ENCODE measurements around the gene IFNL2. TPM values are rescaled to one million over a fixed set of nuclear protein-coding genes. Genes with fewer than 3 reads are reported as not detected.
A peak's percentile ranks its signal among the peaks of the same experiment; 100 is the strongest.

The IFNL2 gene
- total RNA-seq, 1 experiment from 2014 or later: not detected

GRCh38 chr19:39304701-39305571 lies 36.7 kb downstream of the IFNL2 start:
- no peak for DNase-seq
- H3K4me1 Mint-ChIP-seq (ENCODE audit: low read depth, unreplicated experiment): peaks cover 24% of the 10 kb centered on the region
- CTCF ChIA-PET: interaction anchor here (0.5 to 0.7 kb wide), 2 partner anchors 17 to 30 kb away, joined by 3 to 4 read pairs; no protein-coding TSS in a partner anchor
- H3K27me3 Mint-ChIP-seq (ENCODE audit: unreplicated experiment): peaks cover 54% of the 10 kb centered on the region
- no peak overlapping the region for H3K27ac Mint-ChIP-seq (ENCODE audit: unreplicated experiment)
- H3K4me3 Mint-ChIP-seq (ENCODE audit: low read depth, unreplicated experiment): no peak overlapping the region
- no peaks in the 10 kb centered on the region for H3K36me3 Mint-ChIP-seq (ENCODE audit: insufficient read depth, unreplicated experiment)
- BruUV-seq (replicated peaks): no TSS peak
- TF ChIP-seq CTCF (IDR thresholded peaks at IDR 0.05; ENCODE audit: unreplicated experiment): no peak
- intact Hi-C loops (cut with micrococcal nuclease; ENCODE audit: unreplicated experiment): no loop called here
- peaks cover 2% of the 10 kb centered on the region for H3K9me3 Mint-ChIP-seq (ENCODE audit: low read depth, unreplicated experiment)

GRCh38 chr19:39306075-39306474 lies 37.9 kb downstream of the IFNL2 start:
- BruUV-seq (replicated peaks): no TSS peak
- TF ChIP-seq CTCF (IDR thresholded peaks at IDR 0.05; ENCODE audit: unreplicated experiment): no peak
- intact Hi-C loops (cut with micrococcal nuclease; ENCODE audit: unreplicated experiment): no loop called here
- H3K36me3 Mint-ChIP-seq (ENCODE audit: insufficient read depth, unreplicated experiment): no peaks in the 10 kb centered on the region
- peaks cover 2% of the 10 kb centered on the region for H3K9me3 Mint-ChIP-seq (ENCODE audit: low read depth, unreplicated experiment)
- CTCF ChIA-PET: interaction anchor here (0.7 kb wide), 2 partner anchors 9 to 754 kb away, joined by 3 read pairs; no protein-coding TSS in a partner anchor
- H3K4me3 Mint-ChIP-seq (ENCODE audit: low read depth, unreplicated experiment): no peak overlapping the region
- peaks cover 44% of the 10 kb centered on the region for H3K27me3 Mint-ChIP-seq (ENCODE audit: unreplicated experiment)
- peaks cover 24% of the 10 kb centered on the region for H3K4me1 Mint-ChIP-seq (ENCODE audit: low read depth, unreplicated experiment)
- H3K27ac Mint-ChIP-seq (ENCODE audit: unreplicated experiment): no peak overlapping the region
- DNase-seq: no peak

- peaks cover 2% of the 10 kb centered on the region for H3K9me3 Mint-ChIP-seq (ENCODE audit: low read depth, unreplicated experiment)
- no peak overlapping the region for H3K27ac Mint-ChIP-seq (ENCODE audit: unreplicated experiment)
- H3K4me3 Mint-ChIP-seq (ENCODE audit: low read depth, unreplicated experiment): peak overlapping the region; percentile 26
- no TSS peak for BruUV-seq (replicated peaks)
- peak; percentile 53 for DNase-seq
- no peak for TF ChIP-seq CTCF (IDR thresholded peaks at IDR 0.05; ENCODE audit: unreplicated experiment)
- peaks cover 24% of the 10 kb centered on the region for H3K4me1 Mint-ChIP-seq (ENCODE audit: low read depth, unreplicated experiment)
- intact Hi-C loops (cut with micrococcal nuclease; ENCODE audit: unreplicated experiment): no loop called here
- CTCF ChIA-PET: no interaction called here
- H3K27me3 Mint-ChIP-seq (ENCODE audit: unreplicated experiment): peaks cover 41% of the 10 kb centered on the region
- no peaks in the 10 kb centered on the region for H3K36me3 Mint-ChIP-seq (ENCODE audit: insufficient read depth, unreplicated experiment)
Observed at GRCh38 chr19:39307046-39307821, 39.0 kb downstream of the IFNL2 start.

- Mint-ChIP-seq H3K27ac (ENCODE audit: unreplicated experiment) (no peak overlapping the region), H3K27me3 (ENCODE audit: unreplicated experiment) (peaks cover 41% of the 10 kb centered on the region), H3K9me3 (ENCODE audit: low read depth, unreplicated experiment) (peaks cover 2% of the 10 kb centered on the region), H3K36me3 (ENCODE audit: insufficient read depth, unreplicated experiment) (no peaks in the 10 kb centered on the region), H3K4me1 (ENCODE audit: low read depth, unreplicated experiment) (peaks cover 24% of the 10 kb centered on the region), H3K4me3 (ENCODE audit: low read depth, unreplicated experiment) (peak overlapping the region; percentile 22)
- CTCF ChIA-PET: interaction anchor here (0.5 kb wide), 1 partner anchor 456 kb away, joined by 3 read pairs; no protein-coding TSS in a partner anchor
- intact Hi-C loops (cut with micrococcal nuclease; ENCODE audit: unreplicated experiment): no loop called here
- DNase-seq: no peak
- no TSS peak for BruUV-seq (replicated peaks)
- no peak for TF ChIP-seq CTCF (IDR thresholded peaks at IDR 0.05; ENCODE audit: unreplicated experiment)
Observed at GRCh38 chr19:39307822-39308530, 39.8 kb downstream of the IFNL2 start.

Measured in Calu3 (cell line).